Measurements from ENCODE around the gene CIB4. TPM values are rescaled to one million over a fixed set of nuclear protein-coding genes. Genes with fewer than 3 reads are reported as not detected.
A peak's percentile ranks its signal among the peaks of the same experiment; 100 is the strongest.

CIB4 gene
- total and polyA plus RNA-seq, 2 experiments from 2014 or later = not detected

DNA sequence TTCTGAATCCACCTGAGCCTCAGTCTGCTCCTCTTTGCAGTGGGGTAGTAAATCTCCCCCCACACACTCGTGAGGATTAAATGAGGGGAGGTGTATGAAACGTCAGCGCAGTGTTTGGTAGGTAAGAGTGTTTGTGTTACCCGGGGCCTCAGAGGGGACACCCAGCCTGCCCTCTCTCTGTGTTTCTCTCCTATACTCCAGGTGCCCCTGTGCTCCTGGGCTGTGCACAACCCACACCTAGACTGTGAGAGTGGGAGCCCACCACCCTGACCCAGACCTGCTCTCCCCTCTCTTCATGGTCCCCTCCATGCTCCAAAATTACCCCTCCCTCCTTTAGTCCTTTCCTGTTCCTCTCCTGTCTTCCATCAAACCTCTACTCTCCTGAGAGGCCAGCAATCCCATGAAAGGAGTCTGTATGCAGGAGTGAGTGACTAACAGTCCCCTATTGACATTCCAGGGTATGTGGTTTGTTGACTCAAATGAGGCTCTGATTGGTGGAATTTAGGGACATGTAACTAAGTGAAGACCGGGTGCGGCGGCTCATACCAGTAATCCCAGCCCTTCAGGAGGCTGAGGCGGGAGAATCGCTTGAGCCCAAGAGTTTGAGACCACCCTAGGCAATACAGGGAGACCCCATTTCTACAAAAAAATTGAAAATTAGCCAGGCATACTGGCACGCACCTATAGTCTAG lies 10.4 kb downstream of the CIB4 start:
- no peaks in the 10 kb centered on the region for H3K36me3 ChIP-seq (ENCODE audit: low read depth)
- H3K4me2 ChIP-seq (ENCODE audit: unreplicated experiment) = no peak overlapping the region
- H3K79me2 ChIP-seq (ENCODE audit: insufficient read depth) = no peaks in the 10 kb centered on the region
- in situ Hi-C loops (cut with MboI) = no loop called here
- no peaks in the 10 kb centered on the region for H4K20me1 ChIP-seq (ENCODE audit: insufficient read depth)
- no peaks in the 10 kb centered on the region for H3K4me1 ChIP-seq (ENCODE audit: insufficient read depth)
- H3K9me2 ChIP-seq (ENCODE audit: insufficient read depth) = no peaks in the 10 kb centered on the region
- H3K27me3 ChIP-seq (replicated peaks; ENCODE audit: insufficient read depth) = peaks cover 18% of the 10 kb centered on the region
- H3F3A ChIP-seq (ENCODE audit: insufficient read depth) = no peaks in the 10 kb centered on the region
- no peak overlapping the region for H2AFZ ChIP-seq
- no peak overlapping the region for H3K9ac ChIP-seq
- peak; percentile 47 for DNase-seq
- no peak overlapping the region for H3K27ac ChIP-seq
- TF ChIP-seq EZH2phosphoT487 (IDR thresholded peaks at IDR 0.05; ENCODE audit: insufficient read depth, low read depth) (no peak), EZH2 (IDR thresholded peaks at IDR 0.05; ENCODE audit: insufficient read depth, poor library complexity, severe bottlenecking) (no peak)
- H3K9me3 ChIP-seq (ENCODE audit: low read depth) = no peaks in the 10 kb centered on the region
- 72% methylated on average over 10 of the region's 10 CpGs for WGBS, 2 experiments (ENCODE audit: low coverage in 1 of 2, low lambda C conversion rate in 2 of 2, missing lambda C conversion rate in 2 of 2)
- H3K4me3 ChIP-seq = no peak overlapping the region

DNA sequence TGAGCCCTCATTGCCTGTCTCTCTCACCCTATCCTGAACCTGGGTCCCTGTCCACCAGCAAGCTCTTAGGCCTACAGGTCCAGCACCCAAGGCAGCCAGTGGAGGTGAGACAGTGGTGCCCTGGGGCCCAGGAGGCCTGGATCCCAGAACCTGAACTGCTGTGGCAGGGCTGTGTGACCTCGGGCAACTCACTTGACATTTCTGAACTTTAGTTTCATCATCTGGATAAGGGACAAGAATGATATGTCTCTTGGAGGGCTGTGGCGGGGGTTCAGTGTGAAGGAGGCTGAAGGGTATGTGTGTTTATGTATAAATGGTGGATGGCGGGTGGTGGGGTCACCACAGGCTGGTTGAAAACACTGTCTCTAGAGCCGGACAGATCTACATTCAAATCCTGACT lies 10.9 kb downstream of the CIB4 start:
- 68 to 75% methylated on average over 4 of the region's 4 CpGs for WGBS, 2 experiments (ENCODE audit: low coverage in 1 of 2, low lambda C conversion rate in 2 of 2, missing lambda C conversion rate in 2 of 2)
- no peak overlapping the region for H3K9ac ChIP-seq
- TF ChIP-seq EZH2phosphoT487 (IDR thresholded peaks at IDR 0.05; ENCODE audit: insufficient read depth, low read depth) = no peak
- no peak for TF ChIP-seq EZH2 (IDR thresholded peaks at IDR 0.05; ENCODE audit: insufficient read depth, poor library complexity, severe bottlenecking)
- H3K4me1 ChIP-seq (ENCODE audit: insufficient read depth) = no peaks in the 10 kb centered on the region
- no peaks in the 10 kb centered on the region for H3K79me2 ChIP-seq (ENCODE audit: insufficient read depth)
- H3K27me3 ChIP-seq (replicated peaks; ENCODE audit: insufficient read depth) = peaks cover 18% of the 10 kb centered on the region
- H3K9me2 ChIP-seq (ENCODE audit: insufficient read depth) = no peaks in the 10 kb centered on the region
- no peaks in the 10 kb centered on the region for H3K36me3 ChIP-seq (ENCODE audit: low read depth)
- no peaks in the 10 kb centered on the region for H3K9me3 ChIP-seq (ENCODE audit: low read depth)
- no peak overlapping the region for H3K4me2 ChIP-seq (ENCODE audit: unreplicated experiment)
- DNase-seq = no peak
- H3K4me3 ChIP-seq = no peak overlapping the region
- no peaks in the 10 kb centered on the region for H4K20me1 ChIP-seq (ENCODE audit: insufficient read depth)
- no peak overlapping the region for H2AFZ ChIP-seq
- in situ Hi-C loops (cut with MboI) = no loop called here
- no peak overlapping the region for H3K27ac ChIP-seq
- H3F3A ChIP-seq (ENCODE audit: insufficient read depth) = no peaks in the 10 kb centered on the region

DNA sequence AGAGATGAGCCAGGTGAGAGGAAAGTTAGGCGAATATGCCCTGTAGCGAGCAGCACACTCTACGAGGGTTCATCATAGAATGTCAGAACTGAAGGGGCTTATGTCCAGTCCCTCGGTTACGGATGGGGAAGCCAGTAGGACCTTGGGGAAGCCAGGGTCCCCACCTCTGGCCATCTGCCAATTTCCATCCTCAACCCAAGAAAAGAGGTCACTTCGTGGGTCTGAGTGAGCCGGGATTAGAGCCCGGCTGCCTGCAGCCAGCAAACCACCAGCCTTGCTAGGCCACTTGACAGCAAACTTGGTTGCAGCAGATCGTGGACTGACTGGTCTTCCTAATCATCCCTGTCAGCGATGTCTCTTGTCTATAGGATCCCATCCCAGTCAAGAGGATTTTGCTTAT lies 11.4 kb downstream of the CIB4 start:
- Histone ChIP-seq H3K36me3 (ENCODE audit: low read depth) (no peaks in the 10 kb centered on the region), H3K4me3 (no peak overlapping the region), H2AFZ (no peak overlapping the region), H3F3A (ENCODE audit: insufficient read depth) (no peaks in the 10 kb centered on the region), H3K4me2 (ENCODE audit: unreplicated experiment) (no peak overlapping the region), H4K20me1 (ENCODE audit: insufficient read depth) (no peaks in the 10 kb centered on the region), H3K79me2 (ENCODE audit: insufficient read depth) (no peaks in the 10 kb centered on the region), H3K9ac (no peak overlapping the region), H3K4me1 (ENCODE audit: insufficient read depth) (no peaks in the 10 kb centered on the region), H3K27me3 (replicated peaks; ENCODE audit: insufficient read depth) (peaks cover 18% of the 10 kb centered on the region), H3K27ac (no peak overlapping the region), H3K9me3 (ENCODE audit: low read depth) (no peaks in the 10 kb centered on the region), H3K9me2 (ENCODE audit: insufficient read depth) (no peaks in the 10 kb centered on the region)
- DNase-seq = no peak
- TF ChIP-seq EZH2phosphoT487 (IDR thresholded peaks at IDR 0.05; ENCODE audit: insufficient read depth, low read depth) (no peak), EZH2 (IDR thresholded peaks at IDR 0.05; ENCODE audit: insufficient read depth, poor library complexity, severe bottlenecking) (no peak)
- 78 to 83% methylated on average over 10 of the region's 10 CpGs for WGBS, 2 experiments (ENCODE audit: low coverage in 1 of 2, low lambda C conversion rate in 2 of 2, missing lambda C conversion rate in 2 of 2)
- in situ Hi-C loops (cut with MboI) = no loop called here

DNA sequence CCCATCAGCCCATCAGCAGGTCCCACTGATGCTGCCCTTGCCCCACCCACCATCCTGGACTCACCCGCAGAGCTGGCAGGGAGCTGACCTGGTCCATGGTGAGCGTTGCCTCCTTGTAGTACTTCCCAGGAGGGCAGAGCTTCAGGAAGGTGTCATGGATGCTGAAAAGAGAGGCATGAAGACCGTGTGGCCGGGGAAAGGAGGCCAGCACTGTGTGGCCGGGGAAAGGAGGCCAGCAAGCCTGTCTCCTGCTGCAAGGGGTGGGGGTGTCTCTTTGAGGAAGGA lies 11.9 kb downstream of the CIB4 start:
- Histone ChIP-seq H2AFZ (no peak overlapping the region), H3K4me3 (no peak overlapping the region), H3K9ac (no peak overlapping the region), H3F3A (ENCODE audit: insufficient read depth) (no peaks in the 10 kb centered on the region), H3K79me2 (ENCODE audit: insufficient read depth) (no peaks in the 10 kb centered on the region), H3K4me1 (ENCODE audit: insufficient read depth) (no peaks in the 10 kb centered on the region), H3K27ac (no peak overlapping the region), H3K9me3 (ENCODE audit: low read depth) (no peaks in the 10 kb centered on the region), H3K4me2 (ENCODE audit: unreplicated experiment) (no peak overlapping the region), H3K27me3 (replicated peaks; ENCODE audit: insufficient read depth) (peaks cover 15% of the 10 kb centered on the region), H3K36me3 (ENCODE audit: low read depth) (no peaks in the 10 kb centered on the region), H4K20me1 (ENCODE audit: insufficient read depth) (no peaks in the 10 kb centered on the region), H3K9me2 (ENCODE audit: insufficient read depth) (no peaks in the 10 kb centered on the region)
- in situ Hi-C loops (cut with MboI) = no loop called here
- 62 to 70% methylated on average over 5 of the region's 5 CpGs for WGBS, 2 experiments (ENCODE audit: low coverage in 1 of 2, low lambda C conversion rate in 2 of 2, missing lambda C conversion rate in 2 of 2)
- no peak for DNase-seq
- no peak for TF ChIP-seq EZH2 (IDR thresholded peaks at IDR 0.05; ENCODE audit: insufficient read depth, poor library complexity, severe bottlenecking)
- TF ChIP-seq EZH2phosphoT487 (IDR thresholded peaks at IDR 0.05; ENCODE audit: insufficient read depth, low read depth) = no peak

Measured in GM23248 (cell line).